ENCODE measurements around the gene RALB. TPM values are rescaled to one million over a fixed set of nuclear protein-coding genes. Genes with fewer than 3 reads are reported as not detected.

Gene RALB
- total RNA-seq, 1 experiment from 2014 or later = 17.1 TPM

DNA sequence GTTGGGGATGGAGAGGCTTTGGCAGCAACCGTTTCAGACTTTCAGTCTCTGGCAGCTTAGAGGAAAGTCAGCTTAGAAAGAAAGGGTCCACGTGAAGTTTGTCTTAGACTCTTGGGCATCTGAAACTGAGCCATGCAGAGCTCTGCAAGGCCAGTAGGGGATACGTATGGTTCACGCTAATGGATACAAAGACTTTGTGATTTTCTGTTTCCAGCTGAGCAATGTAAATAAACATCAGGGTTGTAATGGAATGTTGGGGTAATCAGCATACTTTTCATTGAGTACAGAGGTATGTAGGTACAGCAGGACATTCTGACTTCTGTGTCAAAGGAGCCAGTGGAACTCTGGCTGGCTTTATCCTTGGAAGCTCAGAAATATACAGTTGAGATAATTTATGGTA, 31.0 kb downstream of the RALB start:
- no peak for TF ChIP-seq NR3C1 (CRISPR knock-in tag; conservative IDR thresholded peaks at IDR 0.05; ENCODE audit: low read depth)
- no peak for DNase-seq (ENCODE audit: low spot score)
- peak; percentile 93 for ATAC-seq
- no peaks in the 10 kb centered on the region for H3K27me3 Mint-ChIP-seq (ENCODE audit: low read depth)
- H3K36me3 Mint-ChIP-seq = peaks cover 9% of the 10 kb centered on the region
- peak overlapping the region; percentile 2; the same call in 1 of the 2 replicates for H3K4me3 Mint-ChIP-seq
- peak overlapping the region; percentile 4; the same call in 1 of the 2 replicates for H3K27ac Mint-ChIP-seq
- peaks cover 5% of the 10 kb centered on the region for H3K9me3 Mint-ChIP-seq
- peaks cover 35% of the 10 kb centered on the region for H3K4me1 Mint-ChIP-seq
- CTCF ChIA-PET = interaction anchor here (0.7 to 2.6 kb wide), 23 partner anchors 9 to 270 kb away, joined by 3 to 30 read pairs (median 4); partner anchors contain the start of genes RALB and TMEM185B
- POLR2A ChIA-PET = interaction anchor here (1.4 kb wide), 1 partner anchor 31 kb away, joined by 5 read pairs; the partner anchor contains the start of gene RALB

DNA sequence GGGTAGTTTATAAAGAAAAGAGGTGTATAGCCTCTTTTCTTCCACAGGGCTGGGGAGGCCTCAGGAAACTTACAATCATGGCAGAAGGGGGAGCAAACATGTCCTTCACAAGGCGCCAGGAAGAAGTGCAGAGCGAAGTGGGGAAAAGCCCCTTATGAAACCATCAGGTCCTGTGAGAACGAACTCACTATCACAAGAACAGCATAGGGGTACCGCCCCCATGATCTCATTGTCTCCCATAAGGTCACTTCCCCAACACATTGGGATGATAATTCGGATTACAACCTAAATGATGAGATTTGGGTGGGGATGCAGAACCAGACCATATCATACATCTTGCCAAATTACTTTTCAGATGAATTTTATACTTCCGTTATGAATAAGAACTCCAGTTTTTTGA, 32.4 kb downstream of the RALB start:
- Mint-ChIP-seq H3K36me3 (peaks cover 5% of the 10 kb centered on the region), H3K27me3 (ENCODE audit: low read depth) (no peaks in the 10 kb centered on the region), H3K4me3 (no peak overlapping the region), H3K27ac (no peak overlapping the region), H3K9me3 (peaks cover 2% of the 10 kb centered on the region), H3K4me1 (peaks cover 45% of the 10 kb centered on the region)
- no peak for TF ChIP-seq ZNF671 (CRISPR knock-in tag; IDR thresholded peaks at IDR 0.05)
- TF ChIP-seq, protein P1, sequence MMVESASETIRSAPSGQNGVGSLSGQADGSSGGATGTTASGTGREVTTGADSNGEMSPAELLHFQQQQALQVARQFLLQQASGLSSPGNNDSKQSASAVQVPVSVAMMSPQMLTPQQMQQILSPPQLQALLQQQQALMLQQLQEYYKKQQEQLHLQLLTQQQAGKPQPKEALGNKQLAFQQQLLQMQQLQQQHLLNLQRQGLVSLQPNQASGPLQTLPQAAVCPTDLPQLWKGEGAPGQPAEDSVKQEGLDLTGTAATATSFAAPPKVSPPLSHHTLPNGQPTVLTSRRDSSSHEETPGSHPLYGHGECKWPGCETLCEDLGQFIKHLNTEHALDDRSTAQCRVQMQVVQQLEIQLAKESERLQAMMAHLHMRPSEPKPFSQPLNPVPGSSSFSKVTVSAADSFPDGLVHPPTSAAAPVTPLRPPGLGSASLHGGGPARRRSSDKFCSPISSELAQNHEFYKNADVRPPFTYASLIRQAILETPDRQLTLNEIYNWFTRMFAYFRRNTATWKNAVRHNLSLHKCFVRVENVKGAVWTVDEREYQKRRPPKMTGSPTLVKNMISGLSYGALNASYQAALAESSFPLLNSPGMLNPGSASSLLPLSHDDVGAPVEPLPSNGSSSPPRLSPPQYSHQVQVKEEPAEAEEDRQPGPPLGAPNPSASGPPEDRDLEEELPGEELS (CRISPR knock-in tag; IDR thresholded peaks at IDR 0.05) = no peak
- TF ChIP-seq, protein P2, sequence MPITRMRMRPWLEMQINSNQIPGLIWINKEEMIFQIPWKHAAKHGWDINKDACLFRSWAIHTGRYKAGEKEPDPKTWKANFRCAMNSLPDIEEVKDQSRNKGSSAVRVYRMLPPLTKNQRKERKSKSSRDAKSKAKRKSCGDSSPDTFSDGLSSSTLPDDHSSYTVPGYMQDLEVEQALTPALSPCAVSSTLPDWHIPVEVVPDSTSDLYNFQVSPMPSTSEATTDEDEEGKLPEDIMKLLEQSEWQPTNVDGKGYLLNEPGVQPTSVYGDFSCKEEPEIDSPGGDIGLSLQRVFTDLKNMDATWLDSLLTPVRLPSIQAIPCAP (CRISPR knock-in tag; IDR thresholded peaks at IDR 0.05) = no peak
- no peak for TF ChIP-seq NR1H2 (CRISPR knock-in tag; IDR thresholded peaks at IDR 0.05)
- TF ChIP-seq RORB (CRISPR knock-in tag; IDR thresholded peaks at IDR 0.05) = no peak
- TF ChIP-seq, protein P3, sequence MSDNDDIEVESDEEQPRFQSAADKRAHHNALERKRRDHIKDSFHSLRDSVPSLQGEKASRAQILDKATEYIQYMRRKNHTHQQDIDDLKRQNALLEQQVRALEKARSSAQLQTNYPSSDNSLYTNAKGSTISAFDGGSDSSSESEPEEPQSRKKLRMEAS (CRISPR knock-in tag; IDR thresholded peaks at IDR 0.05) = no peak
- no peak for TF ChIP-seq ZNF138 (CRISPR knock-in tag; conservative IDR thresholded peaks at IDR 0.05)
- TF ChIP-seq EMX1 (CRISPR knock-in tag; IDR thresholded peaks at IDR 0.05) = no peak
- no peak for TF ChIP-seq ELF4 (CRISPR knock-in tag; IDR thresholded peaks at IDR 0.05; ENCODE audit: low read depth)
- TF ChIP-seq, protein P4, sequence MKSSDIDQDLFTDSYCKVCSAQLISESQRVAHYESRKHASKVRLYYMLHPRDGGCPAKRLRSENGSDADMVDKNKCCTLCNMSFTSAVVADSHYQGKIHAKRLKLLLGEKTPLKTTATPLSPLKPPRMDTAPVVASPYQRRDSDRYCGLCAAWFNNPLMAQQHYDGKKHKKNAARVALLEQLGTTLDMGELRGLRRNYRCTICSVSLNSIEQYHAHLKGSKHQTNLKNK (CRISPR knock-in tag; IDR thresholded peaks at IDR 0.05) = no peak
- TF ChIP-seq, protein P5, sequence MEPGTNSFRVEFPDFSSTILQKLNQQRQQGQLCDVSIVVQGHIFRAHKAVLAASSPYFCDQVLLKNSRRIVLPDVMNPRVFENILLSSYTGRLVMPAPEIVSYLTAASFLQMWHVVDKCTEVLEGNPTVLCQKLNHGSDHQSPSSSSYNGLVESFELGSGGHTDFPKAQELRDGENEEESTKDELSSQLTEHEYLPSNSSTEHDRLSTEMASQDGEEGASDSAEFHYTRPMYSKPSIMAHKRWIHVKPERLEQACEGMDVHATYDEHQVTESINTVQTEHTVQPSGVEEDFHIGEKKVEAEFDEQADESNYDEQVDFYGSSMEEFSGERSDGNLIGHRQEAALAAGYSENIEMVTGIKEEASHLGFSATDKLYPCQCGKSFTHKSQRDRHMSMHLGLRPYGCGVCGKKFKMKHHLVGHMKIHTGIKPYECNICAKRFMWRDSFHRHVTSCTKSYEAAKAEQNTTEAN (CRISPR knock-in tag; IDR thresholded peaks at IDR 0.05) = no peak
- TF ChIP-seq GRHL2 (CRISPR knock-in tag; IDR thresholded peaks at IDR 0.05; ENCODE audit: insufficient replicate concordance, severe bottlenecking) = no peak
- no peak for TF ChIP-seq ESRRA (CRISPR knock-in tag; IDR thresholded peaks at IDR 0.05; ENCODE audit: borderline replicate concordance)
- no peak for TF ChIP-seq GABPB1 (CRISPR knock-in tag; IDR thresholded peaks at IDR 0.05)
- no peak for TF ChIP-seq ZNF423 (CRISPR knock-in tag; IDR thresholded peaks at IDR 0.05)
- no peak for ATAC-seq
- DNase-seq (ENCODE audit: low spot score) = no peak
- CTCF ChIA-PET = no interaction called here
- POLR2A ChIA-PET = no interaction called here

DNA sequence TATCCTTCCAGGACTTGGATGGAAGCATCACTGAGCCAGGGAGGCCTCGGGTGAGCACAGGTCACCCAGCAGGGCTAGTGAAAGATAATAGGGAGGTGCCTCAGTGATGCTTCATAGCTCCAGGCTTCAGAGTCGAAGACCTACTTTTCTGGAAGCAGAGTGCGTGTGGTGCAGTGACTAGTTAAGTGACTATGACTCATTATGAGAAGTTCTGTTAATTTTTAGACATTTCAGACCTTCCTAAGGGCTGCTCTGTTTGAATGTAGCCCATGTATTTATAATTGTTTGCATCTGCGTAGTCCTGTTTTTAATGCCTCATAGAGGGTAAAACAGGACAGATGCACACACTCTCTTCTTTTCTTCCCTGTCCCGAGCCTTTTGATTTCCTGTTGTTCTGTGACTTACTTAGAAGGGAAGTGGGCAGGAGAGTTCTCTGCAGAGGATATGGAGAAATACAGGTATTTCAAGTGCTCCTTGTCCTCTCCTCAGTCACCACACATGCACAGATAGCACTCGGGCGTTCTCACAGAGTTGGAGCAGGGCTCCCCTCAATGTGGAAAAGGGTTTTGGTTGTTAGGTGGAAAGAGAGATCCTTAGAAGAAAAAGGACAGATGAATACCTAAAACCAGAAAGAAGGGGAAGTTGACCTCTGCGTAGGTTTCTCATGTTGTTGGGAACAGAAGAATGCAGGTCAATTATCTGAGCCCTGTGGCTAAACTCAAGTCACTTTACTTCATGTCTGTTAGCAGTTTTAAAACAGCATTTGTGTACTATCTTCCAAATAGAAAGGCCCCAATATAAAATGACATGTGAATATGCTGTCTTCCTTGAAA, 34.7 kb downstream of the RALB start:
- Mint-ChIP-seq H3K4me3 (no peak overlapping the region), H3K27me3 (ENCODE audit: low read depth) (no peaks in the 10 kb centered on the region), H3K4me1 (peaks cover 67% of the 10 kb centered on the region), H3K36me3 (peaks cover 3% of the 10 kb centered on the region; the same call in 1 of the 2 replicates), H3K27ac (no peak overlapping the region), H3K9me3 (no peaks in the 10 kb centered on the region)
- ATAC-seq (no peak), DNase-seq (ENCODE audit: low spot score) (no peak)
- no peak for TF ChIP-seq ZNF423 (CRISPR knock-in tag; IDR thresholded peaks at IDR 0.05)
- TF ChIP-seq ZNF138 (CRISPR knock-in tag; conservative IDR thresholded peaks at IDR 0.05) = no peak
- TF ChIP-seq, protein P5 (CRISPR knock-in tag; IDR thresholded peaks at IDR 0.05) = no peak
- CTCF ChIA-PET = interaction anchor here (0.7 to 1.4 kb wide), 2 partner anchors 26 to 266 kb away, joined by 3 to 4 read pairs; no protein-coding TSS in a partner anchor
- POLR2A ChIA-PET = no interaction called here
